ENCODE data around the gene ARID1A.

GRCh38 chr1:26791626-26792025 lies 95.8 kb downstream of the ARID1A start:
- no peak for TF ChIP-seq CTCF (conservative IDR thresholded peaks at IDR 0.05)
- no peak for TF ChIP-seq ZFX (IDR thresholded peaks at IDR 0.05)

Measured in C4-2B (cell line).